HEK293T (cell line): ENCODE measurements around the gene GABPA.

Source experiments
- CTCF ChIA-PET: fragments of 350-600 bp; formaldehyde crosslinking; extraction: SDS; loops from one replicate; lab custom pipeline; 2021; ENCODE audit warnings: antibody characterized with exemption, inconsistent platforms; lab: Yijun Ruan, JAX
- POLR2A ChIA-PET: fragments of 350-600 bp; formaldehyde crosslinking; extraction: SDS; loops from one replicate; lab custom pipeline; 2020; ENCODE audit warnings: antibody characterized with exemption, inconsistent platforms; lab: Yijun Ruan, JAX
- DNase-seq: peaks from one replicate; pipeline ENCODE4 v3.0.0; 2012; ENCODE audit warnings: mixed read lengths; ENCODE audit errors: extremely low spot score
- ARNT ChIP-seq: fragments of 450-650 bp; IDR thresholded peaks from 2 replicates; pipeline ENCODE4 v1.6.1; 2017; ENCODE audit warnings: mild to moderate bottlenecking
- BHLHE40 ChIP-seq: fragments of 450-650 bp; IDR thresholded peaks from 2 replicates; pipeline ENCODE4 v1.6.1; 2016; ENCODE audit warnings: mild to moderate bottlenecking, moderate library complexity, borderline replicate concordance
- CTBP1 ChIP-seq: fragments of 450-650 bp; IDR thresholded peaks from 2 replicates; pipeline ENCODE4 v1.6.1; 2016; ENCODE audit warnings: borderline replicate concordance
- ELF4 ChIP-seq: fragments of 450-650 bp; IDR thresholded peaks from 2 replicates; pipeline ENCODE4 v1.6.1; 2017; ENCODE audit warnings: antibody characterized with exemption
- FOXA1 ChIP-seq: fragments of 450-650 bp; IDR thresholded peaks from 2 replicates; pipeline ENCODE4 v1.6.1; 2016; ENCODE audit warnings: mild to moderate bottlenecking
- FOXK2 ChIP-seq: fragments of 450-650 bp; IDR thresholded peaks from 2 replicates; pipeline ENCODE4 v1.6.1; 2016; ENCODE audit warnings: mild to moderate bottlenecking
- FOXM1 ChIP-seq: fragments of 450-650 bp; IDR thresholded peaks from 2 replicates; pipeline ENCODE4 v1.6.1; 2017; ENCODE audit warnings: mild to moderate bottlenecking, borderline replicate concordance
- HDGF ChIP-seq: fragments of 450-650 bp; IDR thresholded peaks from 2 replicates; pipeline ENCODE4 v1.6.1; 2017; ENCODE audit warnings: antibody characterized with exemption, borderline replicate concordance
- L3MBTL2 ChIP-seq: fragments of 450-650 bp; conservative IDR thresholded peaks from 2 replicates; pipeline ENCODE4 v1.6.1; 2016; ENCODE audit warnings: mild to moderate bottlenecking
- LEF1 ChIP-seq: fragments of 450-650 bp; IDR thresholded peaks from 2 replicates; pipeline ENCODE4 v1.6.1; 2017; ENCODE audit warnings: mild to moderate bottlenecking, borderline replicate concordance
- NFRKB ChIP-seq: fragments of 450-650 bp; IDR thresholded peaks from 2 replicates; pipeline ENCODE4 v1.6.1; 2016; ENCODE audit warnings: mild to moderate bottlenecking, moderate library complexity
- PKNOX1 ChIP-seq: fragments of 450-650 bp; IDR thresholded peaks from 2 replicates; pipeline ENCODE4 v1.6.1; 2016
- SP1 ChIP-seq: fragments of 450-650 bp; IDR thresholded peaks from 2 replicates; pipeline ENCODE4 v1.6.1; 2017
- SUZ12 ChIP-seq: fragments of 450-650 bp; IDR thresholded peaks from 2 replicates; pipeline ENCODE4 v1.6.1; 2016; ENCODE audit warnings: mild to moderate bottlenecking
- TARDBP ChIP-seq: fragments of 450-650 bp; IDR thresholded peaks from 2 replicates; pipeline ENCODE4 v1.6.1; 2016
- ZNF384 ChIP-seq: fragments of 450-650 bp; IDR thresholded peaks from 2 replicates; pipeline ENCODE4 v1.6.1; 2016

Gene GABPA

DNA sequence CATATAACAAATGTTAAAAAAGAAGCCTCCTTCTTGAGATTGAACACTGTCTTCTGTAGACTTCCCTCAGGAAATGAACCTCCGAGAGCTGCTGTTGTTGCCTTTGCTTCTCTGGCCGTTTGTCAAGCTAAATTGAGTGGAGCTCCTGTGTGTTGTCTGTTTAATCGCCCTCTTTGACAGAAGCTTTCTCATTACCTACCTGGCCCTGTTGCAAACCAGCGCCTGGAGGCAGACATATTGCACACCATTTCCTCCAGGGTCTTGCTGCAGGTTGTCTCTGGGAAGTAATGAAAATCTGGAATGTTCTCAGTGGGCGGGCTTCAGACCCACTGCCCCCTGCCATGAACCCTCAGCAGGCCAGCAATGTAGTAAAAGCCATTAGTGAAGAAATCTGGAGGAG lies 83.3 kb downstream of the GABPA start:
- ChIA-PET CTCF (no interaction called here), POLR2A (no interaction called here)
- no peak for DNase-seq
- TF ChIP-seq ZNF384, result no peak
- TF ChIP-seq FOXM1, result no peak
- TF ChIP-seq CTBP1, result no peak
- TF ChIP-seq L3MBTL2, result no peak
- TF ChIP-seq HDGF, result no peak
- TF ChIP-seq TARDBP, result no peak
- TF ChIP-seq LEF1, result no peak
- TF ChIP-seq ELF4, result no peak
- TF ChIP-seq BHLHE40, result no peak
- TF ChIP-seq NFRKB, result no peak
- no peak for TF ChIP-seq ARNT

GRCh38 chr21:25818551-25818950 lies 83.8 kb downstream of the GABPA start:
- TF ChIP-seq LEF1 (no peak), BHLHE40 (no peak), L3MBTL2 (no peak), ARNT (no peak), TARDBP (no peak), CTBP1 (no peak), PKNOX1 (no peak), SP1 (no peak), FOXK2 (no peak), HDGF (no peak), NFRKB (no peak), ELF4 (no peak), FOXM1 (no peak), SUZ12 (no peak), FOXA1 (no peak), ZNF384 (no peak)
- no peak for DNase-seq
- ChIA-PET CTCF (interaction anchor here (0.6 kb wide), 1 partner anchor 18 kb away, joined by 3 read pairs; no protein-coding TSS in a partner anchor), POLR2A (no interaction called here)
